SIG-M5 treated with dmso at 0.1 percent for 504 hours (cell line): ENCODE data around the gene OSBPL7.

Experiments used
- DNase-seq: peaks from one replicate; lab custom pipeline; 2025; ENCODE audit not compliant: unreplicated experiment; lab: John Stamatoyannopoulos, UW

The OSBPL7 gene

DNA sequence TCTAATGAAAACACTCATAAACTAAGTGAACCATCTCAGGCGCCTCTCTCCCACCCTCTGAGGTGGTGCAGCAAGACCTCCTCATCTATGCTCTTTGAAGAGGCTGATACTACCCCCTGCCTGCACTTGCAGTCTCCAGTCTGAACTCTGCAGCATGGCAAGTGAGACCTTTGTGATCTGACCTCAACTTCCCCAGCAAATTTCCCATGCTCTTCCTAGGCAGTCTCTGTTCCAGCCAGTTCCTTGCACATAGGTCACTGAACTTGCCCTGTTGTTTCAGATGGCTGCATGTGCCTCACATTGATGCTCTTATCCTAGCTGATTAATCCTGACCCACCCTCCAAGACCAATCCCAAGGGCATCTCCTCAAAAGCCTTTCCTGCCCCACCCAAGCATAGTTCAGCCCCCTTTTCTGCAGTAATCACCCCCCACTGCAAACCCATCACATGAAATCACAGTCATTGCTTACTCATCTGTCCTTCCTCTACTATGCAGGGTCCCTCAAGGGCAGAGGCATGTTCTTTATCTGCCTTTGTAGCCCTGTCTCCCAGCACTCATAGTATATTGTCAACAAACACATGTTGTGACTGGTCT, 46.5 kb downstream of the OSBPL7 start:
- DNase-seq = no peak

DNA sequence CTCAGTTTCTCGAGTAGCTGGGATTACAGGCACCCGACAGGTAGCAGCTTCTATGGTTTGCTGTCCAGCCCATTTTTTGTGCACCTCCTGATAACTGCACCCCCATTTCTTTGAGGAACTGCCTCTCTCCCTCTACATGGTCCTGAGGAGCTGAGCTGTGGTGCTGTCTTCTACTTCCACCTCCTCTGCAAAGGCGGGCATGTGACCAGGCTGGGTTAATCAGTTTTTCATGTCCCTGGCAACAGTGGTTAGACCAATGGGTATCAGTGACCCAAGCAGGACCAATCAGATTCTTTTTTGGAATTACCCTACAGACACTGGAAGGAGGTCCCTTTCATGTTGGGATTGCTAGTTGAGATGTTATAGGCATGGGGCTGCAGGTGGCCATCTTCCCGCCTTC, 47.3 kb downstream of the OSBPL7 start:
- no peak for DNase-seq

GRCh38 chr17:47773649-47774048, 47.9 kb downstream of the OSBPL7 start:
- peak; percentile 60 for DNase-seq

GRCh38 chr17:47763913-47764582, 57.5 kb downstream of the OSBPL7 start:
- no peak for DNase-seq

DNA sequence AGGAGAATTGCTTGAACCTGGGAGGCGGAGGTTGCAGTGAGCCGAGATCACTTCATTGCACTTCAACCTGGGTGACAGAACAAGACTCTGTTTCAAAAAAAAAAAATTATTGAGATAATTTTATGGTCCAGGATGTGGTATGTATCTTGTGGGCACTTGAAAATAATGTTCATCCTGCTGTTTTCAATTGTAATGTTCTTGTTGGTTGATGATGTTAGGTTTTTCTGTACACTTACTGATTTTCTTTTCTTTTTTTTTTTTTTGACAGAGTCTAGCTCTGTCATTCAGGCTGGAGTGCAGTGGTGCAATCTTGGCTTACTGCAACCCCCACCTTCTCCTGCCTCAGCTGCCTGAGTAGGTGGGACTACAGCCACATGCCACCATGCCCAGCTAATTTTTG, 58.9 kb downstream of the OSBPL7 start:
- no peak for DNase-seq

GRCh38 chr17:47760409-47761140, 61.0 kb downstream of the OSBPL7 start:
- no peak for DNase-seq

- DNase-seq = peak; percentile 27
Measured at GRCh38 chr17:47757386-47757785, 64.2 kb downstream of the OSBPL7 start.
